ENCODE results near the gene GADD45GIP1.

GADD45GIP1 gene

DNA sequence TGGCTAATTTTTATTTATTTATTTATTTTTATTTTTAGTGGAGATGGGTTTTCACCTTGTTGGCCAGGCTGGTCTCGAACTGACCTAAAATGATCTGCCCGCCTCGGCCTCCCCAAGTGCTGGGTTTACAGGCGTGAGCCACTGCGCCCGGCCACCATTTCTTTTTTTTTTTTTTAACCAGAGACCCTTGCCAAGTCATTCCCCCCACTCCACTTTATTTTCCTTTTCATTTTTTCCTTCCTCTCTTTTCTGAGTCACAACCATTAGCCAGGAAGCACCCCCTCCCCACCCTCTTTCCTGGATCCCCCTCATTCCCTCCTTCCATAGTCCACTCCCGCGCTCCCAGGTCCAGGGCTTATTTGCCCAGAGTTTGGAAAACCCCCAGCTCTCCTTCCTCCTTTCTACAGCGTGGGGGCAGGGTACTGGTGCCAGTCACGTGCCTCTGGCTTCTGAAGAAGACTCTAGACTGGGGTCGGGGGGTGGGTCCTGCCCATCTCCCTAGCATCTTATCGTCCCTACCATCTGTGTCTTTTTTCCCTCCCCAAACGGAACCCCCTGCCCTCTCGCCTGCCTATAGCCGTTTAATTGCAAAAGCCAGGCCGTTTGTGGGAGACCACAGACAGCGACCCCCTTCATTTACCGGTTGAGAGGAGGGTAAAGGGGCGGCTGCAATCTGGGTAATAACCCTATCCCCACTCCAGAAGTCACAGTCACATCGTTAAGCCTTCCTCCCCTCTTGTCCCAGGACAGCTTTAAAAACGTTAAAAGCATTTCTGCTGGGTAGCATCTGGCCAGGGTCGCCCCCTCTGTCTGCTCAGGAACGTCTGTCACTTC is 19.7 kb downstream of the GADD45GIP1 start:
- Histone ChIP-seq H3K4me3 (ENCODE audit: low read depth, low read length) (peak overlapping the region; percentile 100), H3K79me2 (ENCODE audit: control insufficient read depth, insufficient read depth, low read length, unreplicated experiment) (peaks cover 51% of the 10 kb centered on the region), H3K27me3 (ENCODE audit: insufficient read depth, low read length) (no peaks in the 10 kb centered on the region), H3K27ac (ENCODE audit: low read depth, low read length) (peak overlapping the region; percentile 49; the same call in 1 of the 2 replicates), H2AFZ (ENCODE audit: low read length, unreplicated experiment) (peak overlapping the region; percentile 48), H3K4me1 (ENCODE audit: control insufficient read depth, insufficient read depth, low read length, unreplicated experiment) (peaks cover 25% of the 10 kb centered on the region), H3K36me3 (ENCODE audit: insufficient read depth, low read length) (peaks cover 23% of the 10 kb centered on the region)

DNA sequence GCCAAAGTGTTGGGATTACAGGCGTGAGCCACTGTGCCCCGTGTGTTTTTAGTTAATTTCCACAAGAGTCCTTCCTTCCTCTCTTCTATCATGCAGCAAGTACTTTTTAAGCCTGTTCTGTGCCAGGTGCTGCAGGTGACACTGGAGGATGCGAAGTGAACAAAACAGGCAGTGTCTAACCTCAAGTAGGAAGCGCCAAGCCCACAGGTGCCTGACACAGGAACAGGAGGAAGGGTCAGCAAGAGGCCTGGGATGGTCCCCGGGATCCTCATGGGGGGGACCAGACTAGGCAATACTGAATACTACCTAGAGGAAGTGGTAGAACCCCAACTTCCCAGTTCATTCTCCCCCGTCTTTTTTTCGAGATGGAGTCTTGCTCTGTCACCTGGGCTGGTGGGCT is 20.4 kb downstream of the GADD45GIP1 start:
- Histone ChIP-seq H3K4me1 (ENCODE audit: control insufficient read depth, insufficient read depth, low read length, unreplicated experiment) (peaks cover 23% of the 10 kb centered on the region), H3K27ac (ENCODE audit: low read depth, low read length) (no peak overlapping the region), H3K27me3 (ENCODE audit: insufficient read depth, low read length) (no peaks in the 10 kb centered on the region), H2AFZ (ENCODE audit: low read length, unreplicated experiment) (no peak overlapping the region), H3K36me3 (ENCODE audit: insufficient read depth, low read length) (peaks cover 23% of the 10 kb centered on the region), H3K4me3 (ENCODE audit: low read depth, low read length) (no peak overlapping the region), H3K79me2 (ENCODE audit: control insufficient read depth, insufficient read depth, low read length, unreplicated experiment) (peaks cover 52% of the 10 kb centered on the region)

DNA sequence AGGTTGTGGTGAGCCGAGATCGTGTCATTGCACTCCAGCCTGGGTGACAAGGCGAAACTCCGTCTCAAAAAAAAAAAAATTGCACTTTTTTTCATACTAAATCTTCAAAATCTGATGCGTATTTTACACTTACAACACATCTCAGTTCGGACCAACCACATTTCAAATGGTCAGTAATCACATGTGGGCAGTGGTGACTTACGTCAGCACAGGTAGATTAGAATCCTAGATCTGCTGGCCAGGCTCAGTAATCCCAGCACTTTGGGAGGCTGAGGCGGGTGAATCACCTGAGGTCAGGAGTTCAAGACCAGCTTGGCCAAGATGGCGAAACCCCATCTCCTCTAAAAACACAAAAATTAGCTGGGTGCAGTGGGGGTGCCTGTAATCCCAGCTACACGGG is 22.0 kb downstream of the GADD45GIP1 start:
- Histone ChIP-seq H3K79me2 (ENCODE audit: control insufficient read depth, insufficient read depth, low read length, unreplicated experiment) (peaks cover 47% of the 10 kb centered on the region), H2AFZ (ENCODE audit: low read length, unreplicated experiment) (no peak overlapping the region), H3K27ac (ENCODE audit: low read depth, low read length) (no peak overlapping the region)

DNA sequence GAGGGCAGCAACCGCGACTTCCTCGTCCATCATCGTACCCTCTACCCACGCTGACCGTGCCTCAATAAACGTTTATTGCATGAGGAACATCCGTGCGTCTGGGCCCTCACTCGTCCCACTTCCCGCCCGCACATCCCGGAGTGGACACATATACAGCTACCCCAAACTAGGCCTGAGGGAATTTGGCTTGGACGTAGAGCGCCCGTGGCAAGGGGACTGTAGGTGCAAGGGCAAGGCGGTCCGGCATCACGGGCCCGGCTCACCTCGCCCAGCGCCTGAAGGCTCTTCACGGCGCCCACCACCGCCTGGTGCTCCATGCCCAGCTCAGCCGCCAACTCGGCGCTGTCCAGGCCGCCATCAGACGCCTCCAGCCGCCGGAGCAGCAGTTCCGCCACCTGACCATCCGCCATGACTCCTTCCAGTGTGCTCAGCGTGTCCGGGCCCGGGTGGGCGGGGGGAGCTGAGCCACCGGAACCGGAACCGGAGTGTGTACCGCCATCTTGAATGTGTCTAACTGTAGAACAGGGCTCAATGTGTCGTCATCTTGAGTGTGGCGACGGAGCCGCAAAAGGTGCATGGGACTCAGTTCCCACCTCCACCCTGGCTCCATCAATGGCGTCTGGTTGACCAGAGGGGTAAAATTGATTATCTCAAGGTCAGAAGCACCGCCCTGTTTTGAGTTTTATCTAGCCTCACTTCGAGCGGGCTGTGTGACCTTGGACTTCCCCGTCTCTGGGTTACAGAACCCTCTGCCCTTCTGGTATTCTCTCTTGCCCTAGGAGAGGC is 23.5 kb downstream of the GADD45GIP1 start, which contains the start of gene FARSA:
Gene FARSA, minus strand, starts transcription at position 425 of the 786 bp plus-strand sequence. Its CDS starts 15 bp downstream, at position 410.
- peaks cover 9% of the 10 kb centered on the region for H3K4me1 ChIP-seq (ENCODE audit: control insufficient read depth, insufficient read depth, low read length, unreplicated experiment)

More for the DNA sequence above, 22.0 kb downstream of the GADD45GIP1 start:
- H3K27me3 ChIP-seq (ENCODE audit: insufficient read depth, low read length) = no peaks in the 10 kb centered on the region
- no peak overlapping the region for H3K4me3 ChIP-seq (ENCODE audit: low read depth, low read length)
- H3K36me3 ChIP-seq (ENCODE audit: insufficient read depth, low read length) = peaks cover 14% of the 10 kb centered on the region
- H3K4me1 ChIP-seq (ENCODE audit: control insufficient read depth, insufficient read depth, low read length, unreplicated experiment) = peaks cover 13% of the 10 kb centered on the region

DNA sequence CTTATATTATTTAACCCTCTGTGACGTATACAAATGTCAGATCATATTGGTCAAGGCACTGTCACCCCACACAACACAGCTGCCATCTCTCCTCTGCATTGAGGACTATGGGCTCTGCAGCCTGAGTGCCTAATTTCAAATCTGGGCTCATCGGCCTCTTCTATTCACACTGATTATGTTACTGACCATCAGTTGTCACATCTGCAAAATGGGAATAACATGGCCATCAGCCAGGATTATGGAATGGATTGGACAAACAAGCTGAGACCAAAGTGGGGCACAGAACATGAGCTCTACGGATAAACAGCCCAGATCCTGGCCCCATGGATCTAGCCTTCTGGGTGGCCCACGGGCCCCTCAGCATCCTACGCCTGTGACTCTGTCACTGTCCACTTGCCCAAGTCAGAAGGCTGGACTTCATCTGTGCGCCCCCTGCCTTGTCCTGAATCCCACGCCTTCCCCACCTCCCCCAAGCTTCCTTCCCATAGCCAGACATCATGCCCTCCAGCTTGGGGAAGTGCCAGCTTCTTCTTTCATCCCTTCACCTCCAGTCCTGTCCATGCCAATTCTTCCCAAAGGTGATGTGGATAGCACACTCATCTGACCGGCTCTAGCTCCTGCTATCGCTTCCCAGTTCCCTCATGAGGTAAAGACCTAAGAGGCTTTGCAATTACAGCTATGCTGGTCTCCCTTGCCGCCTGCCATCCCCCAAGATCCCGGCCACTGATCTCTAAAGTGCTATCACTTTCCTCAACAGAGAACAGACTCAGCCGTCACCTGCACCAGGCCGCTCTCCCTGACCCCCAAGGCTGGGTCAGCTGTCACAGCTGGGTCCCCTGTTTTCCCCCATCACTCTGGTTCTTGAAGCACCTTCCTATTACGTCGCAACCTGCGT is 24.4 kb downstream of the GADD45GIP1 start:
- Histone ChIP-seq H2AFZ (ENCODE audit: low read length, unreplicated experiment) (peak overlapping the region; percentile 85), H3K79me2 (ENCODE audit: control insufficient read depth, insufficient read depth, low read length, unreplicated experiment) (peaks cover 30% of the 10 kb centered on the region), H3K36me3 (ENCODE audit: insufficient read depth, low read length) (peaks cover 4% of the 10 kb centered on the region; the same call in 1 of the 2 replicates), H3K4me3 (ENCODE audit: low read depth, low read length) (peak overlapping the region; percentile 95), H3K27me3 (ENCODE audit: insufficient read depth, low read length) (no peaks in the 10 kb centered on the region), H3K27ac (ENCODE audit: low read depth, low read length) (peak overlapping the region; percentile 30; the same call in 1 of the 2 replicates), H3K4me1 (ENCODE audit: control insufficient read depth, insufficient read depth, low read length, unreplicated experiment) (peaks cover 9% of the 10 kb centered on the region)

More for the DNA sequence above, 23.5 kb downstream of the GADD45GIP1 start, which contains the start of gene FARSA:
- H3K79me2 ChIP-seq (ENCODE audit: control insufficient read depth, insufficient read depth, low read length, unreplicated experiment) = peaks cover 31% of the 10 kb centered on the region
- H3K36me3 ChIP-seq (ENCODE audit: insufficient read depth, low read length) = peaks cover 4% of the 10 kb centered on the region; the same call in 1 of the 2 replicates
- no peaks in the 10 kb centered on the region for H3K27me3 ChIP-seq (ENCODE audit: insufficient read depth, low read length)
- H2AFZ ChIP-seq (ENCODE audit: low read length, unreplicated experiment) = peak within 1 kb of the TSS; percentile 95
- peak within 1 kb of the TSS; percentile 30; the same call in 1 of the 2 replicates for H3K27ac ChIP-seq (ENCODE audit: low read depth, low read length)
- peak within 1 kb of the TSS; percentile 95 for H3K4me3 ChIP-seq (ENCODE audit: low read depth, low read length)

DNA sequence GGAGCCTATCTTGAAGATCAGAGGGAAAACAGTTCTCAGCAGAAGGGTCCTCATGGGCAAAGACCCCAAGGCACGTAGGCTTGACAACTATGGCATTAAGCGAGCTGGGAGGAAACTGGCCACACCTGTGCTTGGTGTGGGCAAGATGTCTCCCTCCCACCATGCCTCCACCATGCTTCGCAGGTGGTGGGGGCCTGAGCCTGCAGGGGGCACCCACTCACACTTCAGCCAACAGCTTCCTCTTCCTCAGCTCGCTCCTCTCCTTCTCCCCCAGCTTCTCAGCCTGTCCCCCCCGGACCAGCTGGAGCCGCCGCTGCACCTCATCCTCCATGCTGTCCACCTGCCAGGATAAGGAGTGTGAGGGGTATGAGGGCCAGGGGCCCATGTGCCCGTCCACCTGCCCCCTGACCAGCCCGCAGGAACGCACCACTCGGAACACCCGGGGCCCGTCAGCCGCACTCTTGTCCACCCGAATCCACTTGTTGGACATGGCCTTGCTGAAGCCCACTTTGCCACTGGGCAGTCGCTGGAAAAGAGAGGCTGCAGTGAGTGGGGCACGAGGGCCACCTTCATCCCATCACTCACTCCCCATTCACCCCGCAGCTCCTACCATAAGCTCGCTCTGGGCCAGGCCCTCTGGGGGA is 26.9 kb downstream of the GADD45GIP1 start:
- H3K27ac ChIP-seq (ENCODE audit: low read depth, low read length) = no peak overlapping the region

DNA sequence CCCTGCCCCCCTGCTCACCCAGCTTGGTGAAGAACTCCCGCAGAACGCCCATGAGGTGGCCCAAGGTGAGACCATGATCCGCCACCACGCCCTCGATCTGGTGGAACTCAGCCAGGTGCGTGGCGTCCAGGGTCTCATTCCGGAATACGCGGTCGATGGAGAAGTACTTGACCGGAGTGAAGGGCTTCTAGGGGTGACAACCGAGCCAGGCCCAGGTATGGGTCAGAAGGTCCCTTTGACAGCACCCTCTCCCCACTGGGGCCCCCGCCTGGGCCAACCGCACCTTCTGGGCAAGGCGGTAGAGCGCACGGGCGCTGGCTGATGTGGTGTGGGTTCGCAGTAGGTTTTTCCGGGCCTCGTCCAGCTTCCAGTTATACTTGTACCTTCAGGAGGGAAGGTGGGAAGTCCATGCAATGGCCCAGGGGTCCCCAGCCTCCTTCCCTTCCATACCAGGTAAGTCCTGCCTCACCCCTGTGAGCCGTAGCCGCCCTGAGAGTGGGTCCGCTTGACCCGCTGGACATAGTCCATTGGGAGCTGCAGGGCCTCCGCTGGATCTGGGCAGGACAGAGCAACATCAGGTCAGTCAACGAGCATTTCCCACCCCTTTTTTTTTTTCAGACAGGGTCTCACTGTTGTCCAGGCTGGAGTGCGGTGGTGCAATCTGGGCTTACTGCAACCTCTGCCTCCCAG is 32.3 kb downstream of the GADD45GIP1 start:
- Histone ChIP-seq H3K36me3 (ENCODE audit: insufficient read depth, low read length) (peaks cover 11% of the 10 kb centered on the region; the same call in 1 of the 2 replicates), H3K4me3 (ENCODE audit: low read depth, low read length) (no peak overlapping the region), H3K4me1 (ENCODE audit: control insufficient read depth, insufficient read depth, low read length, unreplicated experiment) (no peaks in the 10 kb centered on the region), H2AFZ (ENCODE audit: low read length, unreplicated experiment) (no peak overlapping the region), H3K27me3 (ENCODE audit: insufficient read depth, low read length) (no peaks in the 10 kb centered on the region), H3K27ac (ENCODE audit: low read depth, low read length) (no peak overlapping the region), H3K79me2 (ENCODE audit: control insufficient read depth, insufficient read depth, low read length, unreplicated experiment) (no peaks in the 10 kb centered on the region)

More for the DNA sequence above, 26.9 kb downstream of the GADD45GIP1 start:
- H3K36me3 ChIP-seq (ENCODE audit: insufficient read depth, low read length) = peaks cover 11% of the 10 kb centered on the region; the same call in 1 of the 2 replicates
- H3K4me3 ChIP-seq (ENCODE audit: low read depth, low read length) = no peak overlapping the region
- no peaks in the 10 kb centered on the region for H3K27me3 ChIP-seq (ENCODE audit: insufficient read depth, low read length)
- H3K79me2 ChIP-seq (ENCODE audit: control insufficient read depth, insufficient read depth, low read length, unreplicated experiment) = peaks cover 30% of the 10 kb centered on the region
- H2AFZ ChIP-seq (ENCODE audit: low read length, unreplicated experiment) = no peak overlapping the region
- peaks cover 3% of the 10 kb centered on the region for H3K4me1 ChIP-seq (ENCODE audit: control insufficient read depth, insufficient read depth, low read length, unreplicated experiment)

DNA sequence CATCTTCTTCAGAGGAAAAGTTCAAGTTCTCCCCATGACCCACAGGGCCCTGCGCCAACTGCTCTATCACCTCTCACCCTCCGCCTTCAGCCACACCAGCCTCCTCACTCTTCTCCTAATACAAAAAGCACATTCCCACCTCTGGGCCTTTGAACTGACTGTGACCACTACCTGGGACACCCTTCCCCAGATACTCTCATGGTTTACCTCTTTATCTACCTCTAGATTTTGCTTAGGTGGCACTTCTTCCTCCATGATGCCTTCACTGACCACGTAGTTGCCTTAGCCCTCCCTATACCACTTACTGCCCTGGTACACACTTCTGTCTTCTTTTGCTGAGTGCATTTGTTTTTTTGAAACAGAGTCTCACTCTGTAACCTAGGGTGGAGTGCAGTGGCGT is 34.1 kb downstream of the GADD45GIP1 start:
- Histone ChIP-seq H3K79me2 (ENCODE audit: control insufficient read depth, insufficient read depth, low read length, unreplicated experiment) (no peaks in the 10 kb centered on the region), H3K4me3 (ENCODE audit: low read depth, low read length) (no peak overlapping the region), H3K4me1 (ENCODE audit: control insufficient read depth, insufficient read depth, low read length, unreplicated experiment) (no peaks in the 10 kb centered on the region), H3K27ac (ENCODE audit: low read depth, low read length) (no peak overlapping the region), H3K27me3 (ENCODE audit: insufficient read depth, low read length) (no peaks in the 10 kb centered on the region), H3K36me3 (ENCODE audit: insufficient read depth, low read length) (peaks cover 11% of the 10 kb centered on the region; the same call in 1 of the 2 replicates), H2AFZ (ENCODE audit: low read length, unreplicated experiment) (no peak overlapping the region)

DNA sequence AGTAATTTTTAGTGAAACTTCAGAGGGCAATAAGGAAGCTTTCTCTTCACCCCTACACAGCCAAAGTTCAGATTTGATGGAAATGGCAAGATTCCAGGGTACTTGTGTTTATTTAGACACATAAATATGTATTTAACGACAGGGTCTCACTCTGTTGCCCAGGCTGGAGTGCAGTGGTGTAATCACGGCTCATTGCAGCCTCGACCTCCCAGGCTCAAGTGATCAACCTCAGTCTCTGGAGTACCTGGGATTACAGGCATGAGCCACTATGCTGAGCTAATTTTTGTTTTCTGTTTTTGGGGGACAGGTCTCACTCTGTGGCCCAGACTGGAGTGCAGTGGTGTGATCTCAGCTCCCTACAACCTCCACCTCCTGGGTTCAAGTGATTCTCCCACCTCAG is 36.0 kb downstream of the GADD45GIP1 start:
- Histone ChIP-seq H3K4me1 (ENCODE audit: control insufficient read depth, insufficient read depth, low read length, unreplicated experiment) (no peaks in the 10 kb centered on the region), H3K4me3 (ENCODE audit: low read depth, low read length) (no peak overlapping the region), H3K27ac (ENCODE audit: low read depth, low read length) (no peak overlapping the region)

More for the DNA sequence above, 36.0 kb downstream of the GADD45GIP1 start:
- Histone ChIP-seq H2AFZ (ENCODE audit: low read length, unreplicated experiment) (no peak overlapping the region), H3K27me3 (ENCODE audit: insufficient read depth, low read length) (no peaks in the 10 kb centered on the region), H3K36me3 (ENCODE audit: insufficient read depth, low read length) (peaks cover 4% of the 10 kb centered on the region; the same call in 1 of the 2 replicates), H3K79me2 (ENCODE audit: control insufficient read depth, insufficient read depth, low read length, unreplicated experiment) (no peaks in the 10 kb centered on the region)
